ENCODE data around the gene ZBTB5.
A peak's percentile ranks its signal among the peaks of the same experiment; 100 is the strongest.

Gene ZBTB5

GRCh38 chr9:37424686-37425297 lies 40.5 kb downstream of the ZBTB5 start:
- no peaks in the 10 kb centered on the region for H3K9me3 Mint-ChIP-seq
- H3K36me3 Mint-ChIP-seq (ENCODE audit: insufficient read depth), result peaks cover 24% of the 10 kb centered on the region
- peaks cover 24% of the 10 kb centered on the region for H3K4me1 Mint-ChIP-seq
- DNase-seq (ENCODE audit: low spot score in 2 of 2), result no peak
- H3K27me3 Mint-ChIP-seq, result no peaks in the 10 kb centered on the region
- ATAC-seq (replicated peaks; ENCODE audit: extremely low read depth, poor library complexity, severe bottlenecking), result no peak
- no peak overlapping the region for H3K4me3 Mint-ChIP-seq
- H3K27ac Mint-ChIP-seq (ENCODE audit: low read depth), result no peak overlapping the region

- Mint-ChIP-seq H3K36me3 (ENCODE audit: insufficient read depth) (peaks cover 24% of the 10 kb centered on the region), H3K4me3 (peak overlapping the region; percentile 97), H3K9me3 (no peaks in the 10 kb centered on the region), H3K4me1 (peaks cover 24% of the 10 kb centered on the region), H3K27ac (ENCODE audit: low read depth) (no peak overlapping the region), H3K27me3 (no peaks in the 10 kb centered on the region)
- no peak for ATAC-seq (replicated peaks; ENCODE audit: extremely low read depth, poor library complexity, severe bottlenecking)
- no peak for DNase-seq (ENCODE audit: low spot score in 2 of 2)
These were observed 41.0 kb downstream of the ZBTB5 start for GRCh38 chr9:37424204-37424685.

- Mint-ChIP-seq H3K9me3 (no peaks in the 10 kb centered on the region), H3K4me3 (peak overlapping the region; percentile 97), H3K27me3 (no peaks in the 10 kb centered on the region), H3K4me1 (peaks cover 24% of the 10 kb centered on the region), H3K27ac (ENCODE audit: low read depth) (peak overlapping the region; percentile 96), H3K36me3 (ENCODE audit: insufficient read depth) (peaks cover 24% of the 10 kb centered on the region)
- no peak for ATAC-seq (replicated peaks; ENCODE audit: extremely low read depth, poor library complexity, severe bottlenecking)
- DNase-seq (ENCODE audit: low spot score in 2 of 2), result no peak
These were observed 41.7 kb downstream of the ZBTB5 start for GRCh38 chr9:37423508-37423907.

- Mint-ChIP-seq H3K27ac (ENCODE audit: low read depth) (peak within 1 kb of the TSS; percentile 96), H3K9me3 (no peaks in the 10 kb centered on the region), H3K4me1 (peaks cover 24% of the 10 kb centered on the region), H3K27me3 (no peaks in the 10 kb centered on the region), H3K36me3 (ENCODE audit: insufficient read depth) (peaks cover 21% of the 10 kb centered on the region), H3K4me3 (peak within 1 kb of the TSS; percentile 97)
- DNase-seq (ENCODE audit: low spot score in 2 of 2), result peak; percentile 78 to 84
- peak; percentile 99 for ATAC-seq (replicated peaks; ENCODE audit: extremely low read depth, poor library complexity, severe bottlenecking)
These were observed 42.8 kb downstream of the ZBTB5 start, which contains the start of gene GRHPR for GRCh38 chr9:37422289-37423104. GRHPR (plus strand) TSS chr9:37422696; CDS start chr9:37422751, 55 bp downstream.

- H3K4me3 Mint-ChIP-seq, result peak overlapping the region; percentile 97
- no peaks in the 10 kb centered on the region for H3K9me3 Mint-ChIP-seq
- peak overlapping the region; percentile 96 for H3K27ac Mint-ChIP-seq (ENCODE audit: low read depth)
- H3K36me3 Mint-ChIP-seq (ENCODE audit: insufficient read depth), result peaks cover 18% of the 10 kb centered on the region
- DNase-seq (ENCODE audit: low spot score in 2 of 2), result no peak
- ATAC-seq (replicated peaks; ENCODE audit: extremely low read depth, poor library complexity, severe bottlenecking), result peak; percentile 1
- no peaks in the 10 kb centered on the region for H3K27me3 Mint-ChIP-seq
- H3K4me1 Mint-ChIP-seq, result peaks cover 24% of the 10 kb centered on the region
These were observed 43.3 kb downstream of the ZBTB5 start for GRCh38 chr9:37421914-37422288.

- no peak for DNase-seq (ENCODE audit: low spot score in 2 of 2)
- Mint-ChIP-seq H3K27me3 (peaks cover 2% of the 10 kb centered on the region), H3K27ac (ENCODE audit: low read depth) (no peak overlapping the region), H3K4me1 (peaks cover 25% of the 10 kb centered on the region), H3K36me3 (ENCODE audit: insufficient read depth) (peaks cover 9% of the 10 kb centered on the region), H3K9me3 (no peaks in the 10 kb centered on the region), H3K4me3 (no peak overlapping the region)
- no peak for ATAC-seq (replicated peaks; ENCODE audit: extremely low read depth, poor library complexity, severe bottlenecking)
These were observed 44.7 kb downstream of the ZBTB5 start for GRCh38 chr9:37420271-37421215.

GRCh38 chr9:37419204-37419603 lies 46.0 kb downstream of the ZBTB5 start:
- no peak overlapping the region for H3K4me3 Mint-ChIP-seq
- no peak overlapping the region for H3K27ac Mint-ChIP-seq (ENCODE audit: low read depth)
- peaks cover 32% of the 10 kb centered on the region for H3K4me1 Mint-ChIP-seq
- ATAC-seq (replicated peaks; ENCODE audit: extremely low read depth, poor library complexity, severe bottlenecking), result no peak
- peaks cover 9% of the 10 kb centered on the region for H3K36me3 Mint-ChIP-seq (ENCODE audit: insufficient read depth)
- no peaks in the 10 kb centered on the region for H3K9me3 Mint-ChIP-seq
- DNase-seq (ENCODE audit: low spot score in 2 of 2), result no peak
- peaks cover 11% of the 10 kb centered on the region for H3K27me3 Mint-ChIP-seq

- Mint-ChIP-seq H3K4me1 (peaks cover 21% of the 10 kb centered on the region), H3K9me3 (no peaks in the 10 kb centered on the region), H3K27me3 (peaks cover 11% of the 10 kb centered on the region), H3K36me3 (ENCODE audit: insufficient read depth) (peaks cover 4% of the 10 kb centered on the region), H3K4me3 (no peak overlapping the region), H3K27ac (ENCODE audit: low read depth) (no peak overlapping the region)
- DNase-seq (ENCODE audit: low spot score in 2 of 2) (no peak), ATAC-seq (replicated peaks; ENCODE audit: extremely low read depth, poor library complexity, severe bottlenecking) (no peak)
These were observed 47.2 kb downstream of the ZBTB5 start for GRCh38 chr9:37417857-37418618.

GRCh38 chr9:37417252-37417803 lies 47.9 kb downstream of the ZBTB5 start:
- DNase-seq (ENCODE audit: low spot score in 2 of 2) (no peak), ATAC-seq (replicated peaks; ENCODE audit: extremely low read depth, poor library complexity, severe bottlenecking) (no peak)
- no peaks in the 10 kb centered on the region for H3K9me3 Mint-ChIP-seq
- no peak overlapping the region for H3K4me3 Mint-ChIP-seq
- peaks cover 15% of the 10 kb centered on the region for H3K4me1 Mint-ChIP-seq
- H3K36me3 Mint-ChIP-seq (ENCODE audit: insufficient read depth), result peaks cover under 1% of the 10 kb centered on the region
- H3K27me3 Mint-ChIP-seq, result peaks cover 11% of the 10 kb centered on the region
- H3K27ac Mint-ChIP-seq (ENCODE audit: low read depth), result no peak overlapping the region

- no peaks in the 10 kb centered on the region for H3K9me3 Mint-ChIP-seq
- H3K4me1 Mint-ChIP-seq, result peaks cover 8% of the 10 kb centered on the region
- H3K4me3 Mint-ChIP-seq, result peak overlapping the region; percentile 27
- peak; percentile 87 for ATAC-seq (replicated peaks; ENCODE audit: extremely low read depth, poor library complexity, severe bottlenecking)
- H3K36me3 Mint-ChIP-seq (ENCODE audit: insufficient read depth), result peaks cover 1% of the 10 kb centered on the region
- peaks cover 11% of the 10 kb centered on the region for H3K27me3 Mint-ChIP-seq
- H3K27ac Mint-ChIP-seq (ENCODE audit: low read depth), result peak overlapping the region; percentile 85
- DNase-seq (ENCODE audit: low spot score in 2 of 2), result peak; percentile 63 to 65
These were observed 50.1 kb downstream of the ZBTB5 start for GRCh38 chr9:37415011-37415719.

- Mint-ChIP-seq H3K27me3 (peaks cover 11% of the 10 kb centered on the region), H3K36me3 (ENCODE audit: insufficient read depth) (peaks cover 1% of the 10 kb centered on the region), H3K4me3 (no peak overlapping the region), H3K27ac (ENCODE audit: low read depth) (no peak overlapping the region), H3K4me1 (peaks cover 9% of the 10 kb centered on the region), H3K9me3 (no peaks in the 10 kb centered on the region)
- no peak for ATAC-seq (replicated peaks; ENCODE audit: extremely low read depth, poor library complexity, severe bottlenecking)
- no peak for DNase-seq (ENCODE audit: low spot score in 2 of 2)
These were observed 50.7 kb downstream of the ZBTB5 start for GRCh38 chr9:37414503-37414943.

Data from central memory CD8-positive, alpha-beta T cell (primary cell).